D721Med (cell line): ENCODE results near the gene NCS1.

Experiments
- DNase-seq: peaks from one replicate; pipeline ENCODE4 v3.0.0; 2011; ENCODE audit warnings: low spot score; ENCODE audit not compliant: insufficient read length
- FAIRE-seq: peaks from 2 replicates; lab custom pipeline; 2011; peaks lifted over from hg19 to GRCh38; lab: Jason Lieb, UNC
- CTCF ChIP-seq: IDR thresholded peaks from 2 replicates; pipeline ENCODE4 v1.5.1; 2012; ENCODE audit warnings: mild to moderate bottlenecking, control low read depth; ENCODE audit not compliant: insufficient read depth; ENCODE audit errors: missing control alignments

The NCS1 gene

GRCh38 chr9:130284249-130284625 is 112.0 kb downstream of the NCS1 start:
- DNase-seq (no peak), FAIRE-seq (no peak)
- TF ChIP-seq CTCF = no peak

GRCh38 chr9:130284690-130285089 is 112.5 kb downstream of the NCS1 start:
- DNase-seq = no peak
- FAIRE-seq = no peak
- TF ChIP-seq CTCF = no peak

- DNase-seq (no peak), FAIRE-seq (no peak)
- TF ChIP-seq CTCF = no peak
Measured at GRCh38 chr9:130285271-130285670, 113.1 kb downstream of the NCS1 start.

GRCh38 chr9:130286072-130286770 is 114.0 kb downstream of the NCS1 start:
- DNase-seq (no peak), FAIRE-seq (no peak)
- TF ChIP-seq CTCF = no peak
